Fibroblast of lung (primary cell): ENCODE data around the gene GLRA2. TPM values are rescaled to one million over a fixed set of nuclear protein-coding genes. Genes with fewer than 3 reads are reported as not detected.

ENCODE experiments used
- DNase-seq, 2 donors: peaks; one replicate each; pipeline versions ENCODE4 v3.0.0 to v3.0.0-alpha.2; 2010; ENCODE audit warnings: low read depth in 2 of 2
- H2AFZ ChIP-seq: 2 replicates; pipeline ENCODE4 v1.5.1; 2012; ENCODE audit warnings: low read length, control low read depth, inconsistent platforms
- H3K27ac ChIP-seq: 2 replicates; pipeline ENCODE4 v1.5.1; 2011; ENCODE audit warnings: low read length, control low read depth; ENCODE audit not compliant: insufficient read depth
- H3K27me3 ChIP-seq: 2 replicates; pipeline ENCODE4 v1.5.1; 2011; ENCODE audit warnings: mild to moderate bottlenecking, low read length; ENCODE audit not compliant: control insufficient read depth, insufficient read depth
- H3K36me3 ChIP-seq: 2 replicates; pipeline ENCODE4 v1.5.1; 2011; ENCODE audit warnings: low read length; ENCODE audit not compliant: control insufficient read depth, insufficient read depth
- H3K4me1 ChIP-seq: 2 replicates; pipeline ENCODE4 v1.5.1; 2011; ENCODE audit warnings: low read length; ENCODE audit not compliant: control insufficient read depth, insufficient read depth; ENCODE audit errors: extremely low read depth
- H3K4me2 ChIP-seq: 2 replicates; pipeline ENCODE4 v1.5.1; 2011; ENCODE audit warnings: low read length, control low read depth; ENCODE audit not compliant: insufficient read depth; ENCODE audit errors: extremely low read depth
- H3K4me3 ChIP-seq, 4 experiments: fragments of 200-600 bp in 1 of 4; sonication (generic) in 1 of 4; replicated peaks in 1 of 4; 2 replicates each; pipeline ENCODE4 v1.5.1; 2011 to 2016; ENCODE audit warnings: low read length in 4 of 4, low read depth in 3 of 4, mild to moderate bottlenecking in 3 of 4, control low read depth in 2 of 4, inconsistent platforms in 1 of 4, mixed read lengths in 1 of 4; ENCODE audit not compliant: insufficient read depth in 1 of 4; ENCODE audit errors: control extremely low read depth in 1 of 4
- H3K79me2 ChIP-seq: 2 replicates; pipeline ENCODE4 v1.5.1; 2012; ENCODE audit warnings: mild to moderate bottlenecking, low read length, inconsistent platforms; ENCODE audit not compliant: control insufficient read depth, insufficient read depth
- H3K9ac ChIP-seq: 2 replicates; pipeline ENCODE4 v1.5.1; 2011; ENCODE audit warnings: mild to moderate bottlenecking, low read length, control low read depth; ENCODE audit not compliant: insufficient read depth
- H3K9me3 ChIP-seq: 2 replicates; pipeline ENCODE4 v1.5.1; 2012; ENCODE audit warnings: low read depth, low read length; ENCODE audit not compliant: control insufficient read depth, insufficient read depth
- H4K20me1 ChIP-seq: 2 replicates; pipeline ENCODE4 v1.5.1; 2011; ENCODE audit warnings: low read length; ENCODE audit not compliant: control insufficient read depth, insufficient read depth; ENCODE audit errors: extremely low read depth
- CTCF ChIP-seq, 2 donors: IDR thresholded peaks in 1 of 2; conservative IDR thresholded peaks in 1 of 2; 1 replicate in 1 of 2; 2 replicates in 1 of 2; pipeline ENCODE4 v1.5.1; 2011 to 2012; ENCODE audit warnings: low read length in 2 of 2, control low read depth in 1 of 2, inconsistent platforms in 1 of 2, low read depth in 1 of 2, mild to moderate bottlenecking in 1 of 2
- EZH2 ChIP-seq: IDR thresholded peaks from 2 replicates; pipeline ENCODE4 v1.5.1; 2012; ENCODE audit warnings: low read length, control low read depth, mild to moderate bottlenecking; ENCODE audit errors: missing control alignments
- polyA plus RNA-seq, 2 donors: library from polyadenylated mRNA; depleted of rRNA in 1 of 2; stranded (reverse) in 1 of 2; unstranded in 1 of 2; fragments of >200 nt; gene quantifications; 2 replicates each; pipeline ENCODE4 v1.2.1, GENCODE V29; 2011 to 2012; ENCODE audit warnings: missing spikeins in 1 of 2
- total RNA-seq: library from RNA; depleted of rRNA; stranded (reverse); fragments of >200 nt; gene quantifications from 2 replicates; pipeline ENCODE4 v1.2.1, GENCODE V29; 2014

Gene GLRA2
- total and polyA plus RNA-seq, 2 donors (not counting 1 experiment from before 2014, with no cell fraction given) = not detected

- TF ChIP-seq CTCF (conservative IDR thresholded peaks at IDR 0.05 in 1 of 2, IDR thresholded peaks at IDR 0.05 in 1 of 2; ENCODE audit: low read depth in 1 of 2, low read length in 2 of 2) = no peak
- TF ChIP-seq EZH2 = no peak
- Histone ChIP-seq H3K27ac (no peak overlapping the region), H3K4me2 (no peak overlapping the region)
Observed at GRCh38 chrX:14779580-14779979, 250.2 kb downstream of the GLRA2 start.

More at GRCh38 chrX:14779580-14779979, 250.2 kb downstream of the GLRA2 start:
- H3K4me3 ChIP-seq = no peak overlapping the region
- no peak for DNase-seq
- H3K4me1 ChIP-seq = no peaks in the 10 kb centered on the region
- H3K9ac ChIP-seq = no peak overlapping the region
- H3K79me2 ChIP-seq = no peaks in the 10 kb centered on the region
- no peaks in the 10 kb centered on the region for H3K9me3 ChIP-seq
- H4K20me1 ChIP-seq = no peaks in the 10 kb centered on the region
- no peaks in the 10 kb centered on the region for H3K27me3 ChIP-seq
- no peaks in the 10 kb centered on the region for H3K36me3 ChIP-seq
- no peak overlapping the region for H2AFZ ChIP-seq
